Measurements from ENCODE around the gene DOK6. TPM values are rescaled to one million over a fixed set of nuclear protein-coding genes. Genes with fewer than 3 reads are reported as not detected.

The DOK6 gene
- total RNA-seq: 7.3 and 12.3 TPM in 2 replicates

DNA sequence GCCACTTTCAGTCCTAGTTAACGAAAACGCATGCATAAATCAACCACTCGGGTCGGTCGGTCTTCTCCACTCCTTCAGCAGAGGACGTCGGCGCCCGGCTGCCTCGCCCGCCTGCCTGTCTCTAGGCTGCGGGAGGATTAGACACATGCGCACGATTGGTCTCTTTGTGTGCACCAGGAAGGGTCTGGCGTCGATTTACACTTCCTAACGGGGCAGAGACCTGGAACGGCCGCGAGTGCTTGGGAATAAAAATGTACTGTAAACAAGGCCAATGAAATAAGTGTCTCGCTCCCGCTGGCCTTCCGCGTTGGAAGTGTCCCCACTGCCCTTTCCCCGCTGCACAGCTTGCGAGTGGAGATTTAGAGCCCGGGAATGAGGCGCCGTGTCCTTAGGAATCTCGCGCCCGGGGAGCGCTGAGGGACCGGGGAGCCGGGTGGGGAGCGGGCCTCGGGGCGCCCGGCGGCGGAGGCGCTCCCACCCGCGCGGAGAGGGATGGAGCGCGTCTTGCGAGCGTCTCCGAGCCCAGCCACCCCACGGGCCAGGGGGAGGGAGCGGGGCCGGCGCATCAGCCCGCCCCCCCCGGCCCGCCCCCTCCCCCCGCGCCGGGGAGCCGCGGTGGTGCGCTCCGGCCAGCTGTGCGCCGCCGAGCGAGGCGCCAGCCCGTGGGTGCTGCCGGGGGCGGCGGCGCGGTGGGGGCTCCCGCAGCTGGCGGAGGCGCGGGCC is at the start of gene DOK6:
Gene DOK6 (plus strand): TSS at position 636 of the 723 bp plus-strand sequence.

Data from smooth muscle cell of bladder (primary cell).